Heart right ventricle (tissue), 16 donors: ENCODE measurements around the gene TCEAL5. TPM values are rescaled to one million over a fixed set of nuclear protein-coding genes. Genes with fewer than 3 reads are reported as not detected.

ENCODE experiments used
- ATAC-seq, 8 donors: fragments of 200-7000 bp; cut with Tn5 transposase; one replicate each; pipeline ENCODE4 v1.9.1; 2020; ENCODE audit warnings: mild to moderate bottlenecking in 8 of 8, moderate library complexity in 8 of 8, moderate number of reproducible peaks in 1 of 8
- DNase-seq, 2 donors: peaks; one replicate each; pipeline ENCODE4 v3.0.0-alpha.2; 2020
- H3K27ac ChIP-seq, 10 donors: fragments of 200-600 bp; sonication (generic) in 2 of 10; one replicate each; pipeline versions ENCODE4 v1.5.0 to v1.8.0; 2020 to 2022; ENCODE audit warnings: mild to moderate bottlenecking in 3 of 10
- H3K27me3 ChIP-seq, 7 donors: fragments of 200-600 bp; one replicate each; pipeline ENCODE4 v1.8.0; 2021 to 2022; ENCODE audit warnings: mild to moderate bottlenecking in 2 of 7
- H3K36me3 ChIP-seq, 9 donors: fragments of 200-600 bp; sonication (generic) in 1 of 9; one replicate each; pipeline versions ENCODE4 v1.5.0 to v1.8.0; 2020 to 2022; ENCODE audit warnings: mild to moderate bottlenecking in 2 of 9
- H3K4me1 ChIP-seq, 9 donors: fragments of 200-600 bp; sonication (generic) in 1 of 9; one replicate each; pipeline versions ENCODE4 v1.5.0 to v1.8.0; 2020 to 2022; ENCODE audit warnings: mild to moderate bottlenecking in 4 of 9
- H3K4me3 ChIP-seq, 10 donors: fragments of 200-600 bp; sonication (generic) in 2 of 10; one replicate each; pipeline versions ENCODE4 v1.5.0 to v1.8.0; 2020 to 2022; ENCODE audit warnings: mild to moderate bottlenecking in 7 of 10, moderate library complexity in 2 of 10
- H3K9me3 ChIP-seq, 11 donors: fragments of 200-600 bp in 10 of 11; sonication (generic) in 2 of 11; one replicate each; pipeline versions ENCODE4 v1.5.0 to v1.8.0; 2013 to 2022; ENCODE audit warnings: mild to moderate bottlenecking in 2 of 11, control low read depth in 1 of 11, moderate library complexity in 1 of 11
- CTCF ChIP-seq, 9 donors: fragments of 200-600 bp; sonication (generic) in 2 of 9; IDR thresholded peaks; one replicate each; pipeline versions ENCODE4 v1.5.0 to v1.8.0; 2021 to 2022; ENCODE audit warnings: antibody characterized with exemption in 9 of 9, mild to moderate bottlenecking in 5 of 9, moderate library complexity in 1 of 9
- WGBS, 2 donors: extraction: QIAGEN DNeasy Blood & Tissue Kit; methylation state at CpG; one replicate each; pipeline ENCODE4 v1.1.7; 2013; ENCODE audit warnings: inconsistent platforms in 1 of 2; 5-methylcytosine and 5-hydroxymethylcytosine counted together
- intact Hi-C, 10 donors: fragments of 100-400 bp; cut with DNase I; formaldehyde crosslinking; loops; one replicate each; pipeline versions ENCODE4 v1.11.1 to v1.14.2; 2022
- polyA plus RNA-seq, 2 donors: library from polyadenylated mRNA; stranded (reverse); fragments of 200-250 nt; gene quantifications; one replicate each; pipeline ENCODE4 v1.2.3, GENCODE V29; 2013
- total RNA-seq, 10 donors: library from RNA; stranded (reverse); fragmentation: NEBNext Ultra II Directional in 3 of 10; extraction: Animal tissue kit (Norgen Biotek cat#: 25700) in 3 of 10; gene quantifications; one replicate each; pipeline versions ENCODE4 v1.2.1 to v1.2.4, GENCODE V29; 2021 to 2023
- donor health status: Arrhythmogenic right ventricular cardiomyopathy.
- donor health status: ischemic (EF 13 %, LVEDD 7.1; RV severe dilation, severe dysfunction).
- donor health status: healthy with polysubstance abuse.
- donor health status: DM: no; HTN: yes; CAD: no.
- donor health status: DM: no; HTN: no; CAD: no.
- donor health status: ischemic (EF 25% LVEDD 6.9; RV normal size, moderate dysfunction).
- donor health status: ischemic (EF 25% LVEDD 5.7; RV mildly dilated, moderate dysfunction).
- donor health status: healthy.
- donor health status: DM: yes; HTN: yes; CAD: no.
- donor health status: Ischemic cardiomyopathy.
- donor health status: ischemic (EF 35%, LVEDD 5.7; RV mildly dilated, moderate dysfunction).
- donor health status: nonischemic (EF 11% LVEDD 7.7; RV severe dilation, severe dysfunction).
- donor health status: DM: yes; HTN: yes; CAD: no.
- donor health status: PGD.
- donor health status: ischemic (EF 29% LVEDD 5.4; RV normal size, mild dysfunction).
- donor health status: nonischemic (EF 23%, LVEDD 6.1; RV moderate dilation, normal function).

Gene TCEAL5
- total and polyA plus RNA-seq, 12 donors, result 0.23 to 0.37 (median 0.28) TPM; not detected in 5

GRCh38 chrX:103274284-103274683 lies 2.3 kb downstream of the TCEAL5 start:
- 94 to 98% methylated on average over 4 of the region's 4 CpGs for WGBS, 2 donors
- Histone ChIP-seq H3K4me3 (no peak overlapping the region), H3K27ac (no peak overlapping the region), H3K36me3 (no peaks in the 10 kb centered on the region), H3K27me3 (peaks cover 0 to 84% (median 3%) of the 10 kb centered on the region in 7 donors), H3K9me3 (no peaks in the 10 kb centered on the region), H3K4me1 (no peaks in the 10 kb centered on the region)
- no peak for ATAC-seq
- intact Hi-C loops, result no loop called here
- no peak for DNase-seq
- TF ChIP-seq CTCF (IDR thresholded peaks at IDR 0.05), result no peak

- no peaks in the 10 kb centered on the region for H3K9me3 ChIP-seq
- peaks cover 0 to 10% (median 3%) of the 10 kb centered on the region in 9 donors for H3K4me1 ChIP-seq
- no peak for DNase-seq
- H3K27me3 ChIP-seq, result peaks cover 0 to 46% (median 0%) of the 10 kb centered on the region in 7 donors
- H3K36me3 ChIP-seq, result peaks cover 0 to 2% (median 0%) of the 10 kb centered on the region in 9 donors
- no peak for TF ChIP-seq CTCF (IDR thresholded peaks at IDR 0.05)
- no peak overlapping the region for H3K4me3 ChIP-seq
- H3K27ac ChIP-seq, result no peak overlapping the region
- ATAC-seq, result no peak
- intact Hi-C loops, result loop anchor here in 1 of 10 donors (10.0 kb wide), 1 partner anchor 77 kb away; the partner anchor contains the start of gene TCEAL7
Observed at GRCh38 chrX:103258275-103258674, 18.3 kb downstream of the TCEAL5 start.

- Histone ChIP-seq H3K27me3 (peaks cover 0 to 48% (median 0%) of the 10 kb centered on the region in 7 donors), H3K4me3 (no peak overlapping the region), H3K9me3 (no peaks in the 10 kb centered on the region), H3K4me1 (peaks cover 0 to 21% (median 11%) of the 10 kb centered on the region in 9 donors), H3K36me3 (peaks cover 0 to 16% (median 0%) of the 10 kb centered on the region in 9 donors), H3K27ac (no peak overlapping the region)
- intact Hi-C loops, result loop anchor here in 1 of 10 donors (10.0 kb wide), 1 partner anchor 78 kb away; the partner anchor contains the start of gene TCEAL7
- no peak for DNase-seq
- no peak for ATAC-seq
- TF ChIP-seq CTCF (IDR thresholded peaks at IDR 0.05), result no peak
Observed at GRCh38 chrX:103256651-103257050, 19.9 kb downstream of the TCEAL5 start.

GRCh38 chrX:103254921-103255493 lies 21.5 kb downstream of the TCEAL5 start, which contains the start of gene TCEAL8:
Gene TCEAL8 (minus strand): TSS chrX:103255155. CDS start chrX:103253979, 1,176 bp downstream.
- Histone ChIP-seq H3K4me1 (peaks cover 0 to 21% (median 11%) of the 10 kb centered on the region in 9 donors), H3K27ac (peak within 1 kb of the TSS; percentile 70 to 92 (median 86)), H3K4me3 (peak within 1 kb of the TSS; percentile 41 to 84 (median 68)), H3K9me3 (no peaks in the 10 kb centered on the region), H3K27me3 (peaks cover 0 to 36% (median 0%) of the 10 kb centered on the region in 7 donors), H3K36me3 (peaks cover 0 to 19% (median 0%) of the 10 kb centered on the region in 9 donors)
- WGBS, 2 donors, result 0 to 1% methylated on average over 22 of the region's 22 CpGs
- TF ChIP-seq CTCF (IDR thresholded peaks at IDR 0.05), result no peak
- peak; percentile 72 to 84 for DNase-seq
- intact Hi-C loops, result loop anchor here in 5 of 10 donors (5.0 to 10.0 kb wide), 3 partner anchors 38 to 80 kb away; partner anchors contain the start of genes BEX4 (in 4 of the 5) and TCEAL7 (in 1 of the 5)
- peak; percentile 94 to 99 (median 97) for ATAC-seq
